Adipocyte (in vitro differentiated cells): ENCODE measurements around the gene SLC25A24.
"Not testable (repeated sequence)": the region's sequence is repeated elsewhere in the genome, so short reads cannot be mapped to it uniquely, and the experiment has no call there.

Source experiments
- DNase-seq: peaks from one replicate; pipeline ENCODE4 v3.0.0-alpha.2; 2015; ENCODE audit warnings: low read depth
- H3K27me3 ChIP-seq: replicated peaks from 2 replicates; pipeline ENCODE4 v1.7.0; 2013; ENCODE audit warnings: mild to moderate bottlenecking, low read length, moderate library complexity; ENCODE audit not compliant: control insufficient read depth, insufficient read depth
- H3K36me3 ChIP-seq: 2 replicates; pipeline ENCODE4 v1.7.0; 2013; ENCODE audit warnings: low read length, mild to moderate bottlenecking, moderate library complexity; ENCODE audit not compliant: control insufficient read depth, insufficient read depth, severe bottlenecking
- H3K4me1 ChIP-seq: 2 replicates; pipeline ENCODE4 v1.7.0; 2013; ENCODE audit warnings: mild to moderate bottlenecking, low read length, moderate library complexity; ENCODE audit not compliant: control insufficient read depth, insufficient read depth
- H3K4me3 ChIP-seq: 2 replicates; pipeline ENCODE4 v1.7.0; 2013; ENCODE audit warnings: mild to moderate bottlenecking, low read length, moderate library complexity
- H3K9ac ChIP-seq: 2 replicates; pipeline ENCODE4 v1.7.0; 2013; ENCODE audit warnings: mild to moderate bottlenecking, low read length, moderate library complexity
- H3K9me3 ChIP-seq: 2 replicates; pipeline ENCODE4 v1.7.0; 2013; ENCODE audit warnings: mild to moderate bottlenecking, low read length, moderate library complexity; ENCODE audit not compliant: control insufficient read depth

SLC25A24 gene

GRCh38 chr1:108152782-108153222 is 47.3 kb downstream of the SLC25A24 start:
- H3K27me3 ChIP-seq: no peaks in the 10 kb centered on the region
- H3K4me1 ChIP-seq: peaks cover 10% of the 10 kb centered on the region
- no peak overlapping the region for H3K9ac ChIP-seq
- peaks cover 85% of the 10 kb centered on the region for H3K36me3 ChIP-seq
- H3K4me3 ChIP-seq: no peak overlapping the region
- no peak for DNase-seq
- no peaks in the 10 kb centered on the region for H3K9me3 ChIP-seq

GRCh38 chr1:108151548-108151947 is 48.6 kb downstream of the SLC25A24 start:
- H3K4me3 ChIP-seq: no peak overlapping the region
- no peaks in the 10 kb centered on the region for H3K27me3 ChIP-seq
- DNase-seq: no peak
- H3K36me3 ChIP-seq: peaks cover 85% of the 10 kb centered on the region
- peaks cover 10% of the 10 kb centered on the region for H3K4me1 ChIP-seq
- no peaks in the 10 kb centered on the region for H3K9me3 ChIP-seq
- no peak overlapping the region for H3K9ac ChIP-seq

DNA sequence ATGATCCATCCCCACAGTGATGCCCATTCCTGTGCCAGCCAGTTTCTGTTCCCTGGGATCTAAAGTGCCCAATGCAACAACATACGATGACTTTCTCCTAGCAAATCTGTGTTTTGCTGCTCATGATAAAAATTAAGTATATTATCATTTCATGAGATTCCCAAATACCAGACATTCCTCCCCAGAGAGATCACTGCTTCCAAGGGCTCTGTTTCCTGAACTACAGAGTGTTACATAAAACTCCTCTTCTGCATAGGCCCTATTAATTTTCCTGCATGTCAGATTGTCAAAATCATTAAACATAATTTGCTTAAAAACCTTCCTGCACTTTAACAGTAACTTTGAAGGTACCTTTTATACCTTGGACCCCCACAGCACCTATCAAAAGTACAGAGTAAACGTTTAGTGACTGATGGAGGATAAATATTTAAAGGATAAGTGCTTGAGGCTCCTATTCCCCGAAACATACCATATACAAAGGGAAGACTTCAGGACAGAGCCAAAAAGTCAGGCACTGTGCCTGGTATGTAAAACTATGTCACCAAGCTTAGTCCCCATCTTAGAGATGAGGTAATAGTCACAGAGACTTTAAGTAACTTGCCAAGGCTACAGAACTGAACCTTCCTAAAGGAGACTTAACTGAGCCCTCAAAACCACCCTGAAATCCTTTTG is 50.2 kb downstream of the SLC25A24 start:
- no peaks in the 10 kb centered on the region for H3K9me3 ChIP-seq
- H3K4me3 ChIP-seq: no peak overlapping the region
- no peaks in the 10 kb centered on the region for H3K27me3 ChIP-seq
- H3K9ac ChIP-seq: no peak overlapping the region
- peaks cover 72% of the 10 kb centered on the region for H3K36me3 ChIP-seq
- peaks cover 10% of the 10 kb centered on the region for H3K4me1 ChIP-seq
- DNase-seq: peak; percentile 15

DNA sequence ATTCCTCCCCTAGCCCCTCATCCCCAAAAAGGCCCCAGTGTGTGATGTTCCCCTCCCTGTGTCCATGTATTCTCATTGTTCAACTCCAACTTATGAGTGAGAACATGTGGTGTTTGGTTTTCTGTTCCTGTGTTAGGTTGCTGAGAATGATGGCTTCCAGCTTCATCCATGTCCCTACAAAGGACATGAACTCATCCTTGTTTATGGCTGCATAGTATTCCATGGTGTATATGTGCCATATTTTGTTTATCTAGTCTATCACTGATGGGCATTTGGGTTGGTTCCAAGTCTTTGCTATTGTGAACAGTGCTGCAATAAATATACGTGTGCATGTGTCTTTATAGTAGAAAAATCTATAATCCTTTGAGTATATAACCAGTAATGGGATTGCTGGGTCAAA is 55.6 kb downstream of the SLC25A24 start:
- H3K9me3 ChIP-seq, DNase-seq, H3K4me3 ChIP-seq, H3K27me3 ChIP-seq, H3K9ac ChIP-seq: not testable (repeated sequence)
- Histone ChIP-seq H3K36me3 (peaks cover 54% of the 10 kb centered on the region), H3K4me1 (peaks cover 14% of the 10 kb centered on the region)

GRCh38 chr1:108142773-108143394 is 57.3 kb downstream of the SLC25A24 start:
- Histone ChIP-seq H3K4me3 (no peak overlapping the region), H3K9ac (no peak overlapping the region), H3K36me3 (peaks cover 54% of the 10 kb centered on the region), H3K9me3 (no peaks in the 10 kb centered on the region), H3K27me3 (no peaks in the 10 kb centered on the region), H3K4me1 (peaks cover 14% of the 10 kb centered on the region)
- peak; percentile 32 for DNase-seq

- Histone ChIP-seq H3K9ac (no peak overlapping the region), H3K4me1 (peaks cover 14% of the 10 kb centered on the region), H3K27me3 (no peaks in the 10 kb centered on the region), H3K9me3 (no peaks in the 10 kb centered on the region), H3K36me3 (peaks cover 54% of the 10 kb centered on the region), H3K4me3 (no peak overlapping the region)
- DNase-seq: no peak
Measured at GRCh38 chr1:108142258-108142657, 57.9 kb downstream of the SLC25A24 start.

GRCh38 chr1:108141621-108142020 is 58.5 kb downstream of the SLC25A24 start:
- peaks cover 54% of the 10 kb centered on the region for H3K36me3 ChIP-seq
- peak; percentile 62 for DNase-seq

DNA sequence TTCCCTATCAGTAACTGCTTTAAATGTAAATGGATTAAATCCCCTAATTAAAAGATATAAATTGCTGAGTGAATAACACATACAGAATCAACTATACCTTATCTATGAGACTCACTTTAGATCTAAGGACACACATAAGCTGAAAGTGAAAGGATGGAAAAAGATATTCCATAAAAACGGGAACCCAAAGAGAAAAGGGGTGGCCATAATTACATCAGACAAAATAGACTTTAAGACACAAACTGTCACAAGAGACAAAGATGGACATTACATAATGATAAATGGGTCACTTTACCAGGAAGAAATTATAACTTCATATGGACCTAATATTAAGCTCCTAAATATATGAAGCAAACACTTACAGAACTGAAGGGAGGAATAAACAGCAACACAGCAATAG is 59.2 kb downstream of the SLC25A24 start:
- peaks cover 14% of the 10 kb centered on the region for H3K4me1 ChIP-seq
- H3K36me3 ChIP-seq: peaks cover 57% of the 10 kb centered on the region

More at GRCh38 chr1:108141621-108142020, 58.5 kb downstream of the SLC25A24 start:
- Histone ChIP-seq H3K9me3 (no peaks in the 10 kb centered on the region), H3K9ac (no peak overlapping the region), H3K27me3 (no peaks in the 10 kb centered on the region), H3K4me1 (peaks cover 14% of the 10 kb centered on the region), H3K4me3 (no peak overlapping the region)

DNA sequence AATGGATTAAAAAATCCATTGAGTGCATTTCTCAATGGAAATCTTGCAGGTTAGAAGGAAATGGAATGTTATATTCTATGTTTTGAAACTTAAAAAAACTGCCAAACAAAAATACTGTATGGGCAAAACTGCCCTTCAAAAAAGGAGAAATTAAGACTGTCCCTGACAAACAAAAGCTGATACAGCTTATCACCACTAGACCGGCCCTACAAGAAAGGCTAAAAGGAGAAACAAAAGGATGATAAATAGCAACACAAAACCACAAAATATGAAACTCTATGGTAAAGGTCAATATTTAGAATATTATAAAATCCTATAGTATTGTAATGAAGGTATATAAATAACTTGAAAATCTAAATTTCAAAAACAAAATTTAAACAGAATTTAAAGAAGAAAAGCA is 60.0 kb downstream of the SLC25A24 start:
- Histone ChIP-seq H3K9ac (no peak overlapping the region), H3K27me3 (no peaks in the 10 kb centered on the region), H3K4me1 (peaks cover 14% of the 10 kb centered on the region), H3K9me3 (no peaks in the 10 kb centered on the region), H3K4me3 (no peak overlapping the region), H3K36me3 (peaks cover 64% of the 10 kb centered on the region)
- no peak for DNase-seq

More for the DNA sequence above, 59.2 kb downstream of the SLC25A24 start:
- H3K27me3 ChIP-seq: no peaks in the 10 kb centered on the region
- no peaks in the 10 kb centered on the region for H3K9me3 ChIP-seq
- no peak overlapping the region for H3K9ac ChIP-seq
- DNase-seq: no peak
- H3K4me3 ChIP-seq: no peak overlapping the region

GRCh38 chr1:108139555-108139954 is 60.6 kb downstream of the SLC25A24 start:
- H3K4me3 ChIP-seq, DNase-seq, H3K9me3 ChIP-seq, H3K27me3 ChIP-seq, H3K9ac ChIP-seq: not testable (repeated sequence)
- peaks cover 14% of the 10 kb centered on the region for H3K4me1 ChIP-seq
- peaks cover 67% of the 10 kb centered on the region for H3K36me3 ChIP-seq

DNA sequence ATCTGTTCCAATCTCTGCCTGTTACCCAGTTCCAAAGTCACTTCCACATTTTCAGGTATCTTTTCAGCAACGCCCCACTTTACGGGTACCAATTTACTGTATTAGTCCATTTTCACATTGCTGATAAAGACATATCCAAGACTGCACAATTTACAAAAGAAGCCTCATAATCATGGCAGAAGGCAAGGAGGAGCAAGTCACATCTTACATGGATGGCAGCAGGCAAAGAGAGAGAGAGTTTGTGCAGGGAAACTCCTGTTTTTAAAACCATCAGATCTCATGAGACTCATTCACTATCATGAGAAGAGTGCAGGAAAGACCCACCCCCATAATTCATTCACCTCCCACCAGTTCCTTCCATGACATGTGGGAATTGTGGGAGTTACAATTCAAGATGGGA is 67.0 kb downstream of the SLC25A24 start:
- H3K4me1 ChIP-seq, DNase-seq, H3K4me3 ChIP-seq, H3K9me3 ChIP-seq, H3K27me3 ChIP-seq, H3K9ac ChIP-seq: not testable (repeated sequence)
- peaks cover 50% of the 10 kb centered on the region for H3K36me3 ChIP-seq
